CD4-positive, alpha-beta T cell (primary cell): Measurements from ENCODE around the gene GNPDA1. TPM values are rescaled to one million over a fixed set of nuclear protein-coding genes. Genes with fewer than 3 reads are reported as not detected.
A peak's percentile ranks its signal among the peaks of the same experiment; 100 is the strongest.
"Not testable (repeated sequence)": the region's sequence is repeated elsewhere in the genome, so short reads cannot be mapped to it uniquely, and the experiment has no call there.

Experiments used
- ATAC-seq: fragments of 200-7000 bp; cut with Tn5 transposase; one replicate; pipeline ENCODE4 v1.10.0; 2022; ENCODE audit warnings: mild to moderate bottlenecking; ENCODE audit not compliant: poor library complexity
- CTCF ChIA-PET: fragments of 350-600 bp; sonication (Branson Sonifier 250); formaldehyde crosslinking; loops from one replicate; lab custom pipeline; 2021; ENCODE audit warnings: antibody characterized with exemption, inconsistent platforms; lab: Charles Lee
- POLR2A ChIA-PET: fragments of 350-600 bp; sonication (Branson Sonifier 250); formaldehyde crosslinking; loops from one replicate; lab custom pipeline; 2021; ENCODE audit warnings: antibody characterized with exemption, inconsistent platforms; lab: Charles Lee
- DNase-seq, 14 experiments: peaks; one replicate each; pipeline ENCODE4 v3.0.0-alpha.2; 2013 to 2020; ENCODE audit warnings: mixed read lengths in 2 of 14
- H3K27ac ChIP-seq, 2 donors: one replicate each; pipeline versions ENCODE4 v1.5.1 to v1.7.0; 2013; ENCODE audit warnings: low read length in 2 of 2, low read depth in 1 of 2, mild to moderate bottlenecking in 1 of 2
- H3K27me3 ChIP-seq, 2 experiments: 1 replicate in 1 of 2; 2 replicates in 1 of 2; pipeline versions ENCODE4 v1.6.1 to v1.7.0; 2013; ENCODE audit warnings: low read length in 2 of 2, control low read depth in 1 of 2, mild to moderate bottlenecking in 1 of 2, moderate library complexity in 1 of 2; ENCODE audit not compliant: insufficient read depth in 2 of 2, control insufficient read depth in 1 of 2
- H3K36me3 ChIP-seq: one replicate; pipeline ENCODE4 v1.6.1; 2013; ENCODE audit warnings: low read length, control low read depth; ENCODE audit not compliant: insufficient read depth
- H3K4me1 ChIP-seq: one replicate; pipeline ENCODE4 v1.6.1; 2013; ENCODE audit warnings: low read length, control low read depth; ENCODE audit not compliant: insufficient read depth
- H3K4me3 ChIP-seq: one replicate; pipeline ENCODE4 v1.5.1; 2013; ENCODE audit warnings: mild to moderate bottlenecking, low read length, moderate library complexity
- H3K9me3 ChIP-seq, 2 experiments: 1 replicate in 1 of 2; 2 replicates in 1 of 2; pipeline versions ENCODE4 v1.6.1 to v1.7.0; 2013; ENCODE audit warnings: low read length in 2 of 2, mild to moderate bottlenecking in 2 of 2, control low read depth in 1 of 2, moderate library complexity in 1 of 2; ENCODE audit not compliant: control insufficient read depth in 1 of 2, insufficient read depth in 1 of 2
- H3K27ac Mint-ChIP-seq: one replicate; pipeline ENCODE4 v1.8.0; 2020; ENCODE audit warnings: mixed read lengths
- H3K27me3 Mint-ChIP-seq: one replicate; pipeline ENCODE4 v1.8.0; 2021; ENCODE audit warnings: mixed read lengths
- H3K36me3 Mint-ChIP-seq: one replicate; pipeline ENCODE4 v1.8.0; 2021; ENCODE audit warnings: low read depth, mixed read lengths
- H3K4me1 Mint-ChIP-seq: one replicate; pipeline ENCODE4 v1.8.0; 2021; ENCODE audit warnings: low read depth, mixed read lengths
- H3K4me3 Mint-ChIP-seq: one replicate; pipeline ENCODE4 v1.8.0; 2020; ENCODE audit warnings: mild to moderate bottlenecking, mixed read lengths
- H3K9me3 Mint-ChIP-seq: one replicate; pipeline ENCODE4 v1.8.0; 2020; ENCODE audit warnings: mixed read lengths
- intact Hi-C, 2 experiments: fragments of 100-400 bp; cut with DNase I in 1 of 2; cut with micrococcal nuclease in 1 of 2; formaldehyde crosslinking; loops; one replicate each; pipeline versions ENCODE4 v1.15.1 to v1.9.0; 2023 to 2025; cut with DNase I, micrococcal nuclease
- total RNA-seq, 174 experiments: library from RNA in 2 of 174; stranded (reverse) in 2 of 174; gene quantifications; one replicate each; pipeline ENCODE4 v1.2.3 and lab custom pipeline; 2021 to 2026
- TF ChIP-seq, protein P1 (sequence below): fragments of 200-600 bp; IDR thresholded peaks from one replicate; pipeline ENCODE4 v1.8.0; 2022; ENCODE audit warnings: antibody characterized with exemption, mild to moderate bottlenecking

The GNPDA1 gene
- total RNA-seq, 2 experiments from 2014 or later: 5.8 to 6.6 TPM

DNA sequence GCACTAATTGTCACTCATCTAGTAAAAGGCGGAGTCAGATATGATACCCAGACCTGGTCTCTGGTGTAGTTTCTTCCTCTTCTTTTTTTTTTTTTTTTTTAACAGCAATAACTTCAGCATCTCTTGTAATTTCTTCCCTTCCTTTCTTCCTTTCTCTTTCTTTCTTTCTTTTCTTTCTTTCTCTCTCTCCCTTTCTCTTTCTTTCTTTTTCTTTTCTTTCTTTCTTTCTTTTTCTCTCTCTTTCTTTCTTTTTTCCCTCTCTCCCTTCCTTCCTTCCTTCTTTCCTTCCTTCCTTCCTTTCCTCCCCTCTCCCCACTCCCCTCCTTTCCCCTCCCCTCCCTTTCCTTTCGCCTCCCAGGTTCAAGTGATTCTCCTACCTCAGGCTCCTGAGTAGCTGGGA is 25.9 kb upstream of the GNPDA1 start:
- POLR2A ChIA-PET: no interaction called here
- no peak overlapping the region for H3K4me3 Mint-ChIP-seq
- intact Hi-C loops: no loop called here
- H3K9me3 Mint-ChIP-seq: no peaks in the 10 kb centered on the region
- Histone ChIP-seq H3K27me3 (no peaks in the 10 kb centered on the region), H3K36me3 (no peaks in the 10 kb centered on the region), H3K4me3 (no peak overlapping the region), H3K4me1 (peaks cover 15% of the 10 kb centered on the region), H3K27ac (no peak overlapping the region), H3K9me3 (no peaks in the 10 kb centered on the region)
- TF ChIP-seq, protein P1, sequence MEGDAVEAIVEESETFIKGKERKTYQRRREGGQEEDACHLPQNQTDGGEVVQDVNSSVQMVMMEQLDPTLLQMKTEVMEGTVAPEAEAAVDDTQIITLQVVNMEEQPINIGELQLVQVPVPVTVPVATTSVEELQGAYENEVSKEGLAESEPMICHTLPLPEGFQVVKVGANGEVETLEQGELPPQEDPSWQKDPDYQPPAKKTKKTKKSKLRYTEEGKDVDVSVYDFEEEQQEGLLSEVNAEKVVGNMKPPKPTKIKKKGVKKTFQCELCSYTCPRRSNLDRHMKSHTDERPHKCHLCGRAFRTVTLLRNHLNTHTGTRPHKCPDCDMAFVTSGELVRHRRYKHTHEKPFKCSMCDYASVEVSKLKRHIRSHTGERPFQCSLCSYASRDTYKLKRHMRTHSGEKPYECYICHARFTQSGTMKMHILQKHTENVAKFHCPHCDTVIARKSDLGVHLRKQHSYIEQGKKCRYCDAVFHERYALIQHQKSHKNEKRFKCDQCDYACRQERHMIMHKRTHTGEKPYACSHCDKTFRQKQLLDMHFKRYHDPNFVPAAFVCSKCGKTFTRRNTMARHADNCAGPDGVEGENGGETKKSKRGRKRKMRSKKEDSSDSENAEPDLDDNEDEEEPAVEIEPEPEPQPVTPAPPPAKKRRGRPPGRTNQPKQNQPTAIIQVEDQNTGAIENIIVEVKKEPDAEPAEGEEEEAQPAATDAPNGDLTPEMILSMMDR: no peak
- no peaks in the 10 kb centered on the region for H3K36me3 Mint-ChIP-seq
- H3K27me3 Mint-ChIP-seq: no peaks in the 10 kb centered on the region
- DNase-seq: no peak
- ATAC-seq: no peak
- no peak overlapping the region for H3K27ac Mint-ChIP-seq
- H3K4me1 Mint-ChIP-seq: peaks cover 16% of the 10 kb centered on the region
- CTCF ChIA-PET: no interaction called here

DNA sequence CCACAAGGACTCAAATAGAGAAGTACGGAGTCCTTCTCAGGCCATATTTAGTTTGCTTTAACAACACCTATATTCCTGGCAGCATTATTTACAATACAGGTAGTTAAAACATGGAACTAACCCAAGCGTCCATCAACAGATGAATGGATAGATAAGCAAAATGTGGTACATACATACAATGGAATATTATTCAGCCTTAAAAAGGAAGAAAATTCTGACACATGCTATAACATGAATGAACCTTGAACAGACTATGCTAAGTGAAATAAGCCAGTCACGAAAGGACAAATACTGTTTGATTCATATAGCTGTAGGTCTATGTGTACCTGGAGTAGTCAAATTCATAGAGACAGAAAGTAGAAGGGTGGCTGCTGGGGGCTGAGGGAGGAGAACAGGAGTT is 24.8 kb upstream of the GNPDA1 start:
- H3K27me3 ChIP-seq, intact Hi-C loops, CTCF ChIA-PET, H3K4me3 ChIP-seq, DNase-seq, H3K27ac Mint-ChIP-seq, H3K9me3 Mint-ChIP-seq, H3K9me3 ChIP-seq, H3K36me3 Mint-ChIP-seq, H3K27me3 Mint-ChIP-seq, ATAC-seq, H3K4me3 Mint-ChIP-seq, H3K36me3 ChIP-seq, H3K27ac ChIP-seq: not testable (repeated sequence)
- H3K4me1 Mint-ChIP-seq: peaks cover 21% of the 10 kb centered on the region
- peaks cover 18% of the 10 kb centered on the region for H3K4me1 ChIP-seq
- POLR2A ChIA-PET: interaction anchor here (0.6 kb wide), 1 partner anchor 32 kb away, joined by 3 read pairs; no protein-coding TSS in a partner anchor

DNA sequence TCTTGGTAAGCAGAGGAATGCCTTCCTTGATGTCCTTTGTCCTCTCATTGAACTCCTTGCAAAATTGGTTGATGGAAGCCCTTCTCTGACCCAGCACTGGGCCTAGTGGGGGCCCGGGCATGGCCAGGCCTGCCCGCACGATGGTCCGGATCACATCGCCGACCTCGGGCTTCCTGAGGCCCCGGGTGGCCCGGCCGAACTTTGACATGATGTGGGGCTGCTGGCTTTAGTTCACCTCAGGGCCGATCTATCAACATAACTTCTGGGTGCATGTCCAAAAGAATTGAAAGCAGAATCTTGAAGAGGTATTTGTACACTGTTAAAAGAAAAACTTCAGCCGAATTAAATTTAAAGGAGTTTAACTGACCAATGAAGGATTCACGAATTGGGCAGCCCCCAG is 24.1 kb upstream of the GNPDA1 start:
- H3K27ac Mint-ChIP-seq: no peak overlapping the region
- no peaks in the 10 kb centered on the region for H3K27me3 Mint-ChIP-seq
- H3K27me3 ChIP-seq: no peaks in the 10 kb centered on the region
- ATAC-seq (no peak), DNase-seq (no peak)
- no peaks in the 10 kb centered on the region for H3K36me3 ChIP-seq
- intact Hi-C loops: no loop called here
- H3K9me3 Mint-ChIP-seq: no peaks in the 10 kb centered on the region
- ChIA-PET POLR2A (interaction anchor here (0.9 kb wide), 1 partner anchor 12 kb away, joined by 3 read pairs; no protein-coding TSS in a partner anchor), CTCF (no interaction called here)
- H3K27ac ChIP-seq: no peak overlapping the region
- H3K4me3 Mint-ChIP-seq: no peak overlapping the region
- H3K36me3 Mint-ChIP-seq: no peaks in the 10 kb centered on the region
- H3K4me1 ChIP-seq: peaks cover 18% of the 10 kb centered on the region
- TF ChIP-seq, protein P1: no peak
- H3K4me3 ChIP-seq: no peak overlapping the region
- peaks cover 21% of the 10 kb centered on the region for H3K4me1 Mint-ChIP-seq
- no peaks in the 10 kb centered on the region for H3K9me3 ChIP-seq

DNA sequence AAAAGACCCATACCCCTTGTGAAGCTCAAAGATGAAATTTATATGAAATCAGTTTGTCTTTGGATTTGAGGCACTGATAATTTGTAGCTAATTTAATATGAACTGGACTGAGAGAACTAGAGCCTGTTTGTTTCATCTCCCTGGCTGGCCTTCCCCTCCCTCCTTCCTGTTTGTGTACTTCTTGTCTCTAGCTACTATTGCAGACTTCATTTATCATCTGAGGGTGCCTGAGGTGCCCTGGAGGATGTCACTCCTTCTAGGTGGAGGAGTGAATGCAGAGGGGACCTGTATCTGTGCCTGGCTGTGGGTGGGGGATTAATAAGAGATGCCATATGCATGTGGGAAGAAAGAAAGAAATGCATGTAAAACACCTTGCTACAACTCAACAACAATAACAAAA is 22.2 kb upstream of the GNPDA1 start:
- H3K36me3 Mint-ChIP-seq: no peaks in the 10 kb centered on the region
- H3K27me3 Mint-ChIP-seq: no peaks in the 10 kb centered on the region
- POLR2A ChIA-PET: interaction anchor here (1.0 to 2.3 kb wide), 11 partner anchors 10 to 112 kb away, joined by 3 to 20 read pairs (median 4); partner anchors contain the start of gene DELE1
- DNase-seq: peak in 4 of 14 experiments; percentile 4 to 51 (median 16)
- TF ChIP-seq, protein P1: no peak
- Histone ChIP-seq H3K27ac (no peak overlapping the region), H3K27me3 (no peaks in the 10 kb centered on the region), H3K9me3 (no peaks in the 10 kb centered on the region), H3K4me3 (no peak overlapping the region), H3K36me3 (no peaks in the 10 kb centered on the region), H3K4me1 (peaks cover 18% of the 10 kb centered on the region)
- CTCF ChIA-PET: interaction anchor here (1.1 kb wide), 1 partner anchor 18 kb away, joined by 3 read pairs; no protein-coding TSS in a partner anchor
- peak; percentile 58 for ATAC-seq
- peak overlapping the region; percentile 27 for H3K27ac Mint-ChIP-seq
- H3K4me1 Mint-ChIP-seq: peaks cover 21% of the 10 kb centered on the region
- H3K9me3 Mint-ChIP-seq: no peaks in the 10 kb centered on the region
- intact Hi-C loops: loop anchor here in 1 of 2 experiments (5.0 kb wide), 1 partner anchor 37 kb away; no protein-coding TSS in a partner anchor
- H3K4me3 Mint-ChIP-seq: no peak overlapping the region

DNA sequence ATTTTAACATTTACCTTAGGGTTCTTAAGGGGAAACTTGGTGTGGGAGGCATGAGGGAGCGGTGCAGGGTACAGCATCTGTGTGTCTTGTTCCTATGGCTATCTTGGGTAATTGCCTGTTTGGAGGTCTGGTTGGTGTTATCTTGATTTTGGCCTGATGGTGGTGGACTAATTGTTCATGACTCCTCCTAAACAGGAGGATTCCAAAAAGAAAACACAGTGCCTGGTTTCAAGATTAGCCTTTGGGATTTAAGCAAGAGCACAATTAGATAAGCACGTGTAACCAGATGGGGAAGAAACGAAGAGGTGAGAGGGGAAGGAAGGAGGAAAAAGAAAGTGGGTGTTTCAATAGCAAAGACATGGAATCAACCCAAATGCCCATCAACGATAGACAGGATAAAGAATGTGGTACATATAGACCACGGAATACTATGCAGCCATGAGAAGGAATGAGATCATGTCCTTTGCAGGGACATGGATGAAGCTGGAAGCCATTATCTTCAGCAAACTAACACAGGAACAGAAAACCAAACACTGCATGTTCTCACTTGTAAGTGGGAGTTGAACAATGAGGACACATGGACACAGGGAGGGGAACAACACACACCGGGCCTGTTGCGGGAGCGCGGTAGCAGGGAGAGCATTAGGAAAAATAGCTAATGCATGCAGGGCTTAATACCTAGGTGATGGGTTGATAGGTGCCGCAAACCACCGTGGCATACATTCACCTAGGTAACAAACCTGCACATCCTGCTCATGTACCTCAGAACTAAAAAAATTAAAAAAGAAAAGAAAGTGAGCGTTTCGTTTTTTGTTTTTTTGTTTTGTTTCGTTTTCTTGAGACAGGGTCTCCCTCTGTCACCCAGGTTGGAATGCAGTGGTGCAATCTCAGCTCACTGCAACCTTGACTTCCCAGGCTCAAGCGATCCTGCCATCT is 21.1 kb upstream of the GNPDA1 start:
- not testable (repeated sequence) for H3K36me3 Mint-ChIP-seq, H3K9me3 Mint-ChIP-seq, H3K36me3 ChIP-seq, H3K4me3 Mint-ChIP-seq, H3K27ac ChIP-seq, H3K27me3 ChIP-seq, ATAC-seq, H3K4me3 ChIP-seq, H3K9me3 ChIP-seq, DNase-seq, H3K27me3 Mint-ChIP-seq
- peaks cover 18% of the 10 kb centered on the region for H3K4me1 ChIP-seq
- CTCF ChIA-PET: interaction anchor here (1.1 kb wide), 1 partner anchor 19 kb away, joined by 3 read pairs; no protein-coding TSS in a partner anchor
- H3K4me1 Mint-ChIP-seq: peaks cover 21% of the 10 kb centered on the region
- H3K27ac Mint-ChIP-seq: peak overlapping the region; percentile 27
- intact Hi-C loops: loop anchor here in 1 of 2 experiments (5.0 kb wide), 1 partner anchor 38 kb away; no protein-coding TSS in a partner anchor
- POLR2A ChIA-PET: interaction anchor here (0.7 to 2.3 kb wide), 10 partner anchors 9 to 111 kb away, joined by 3 to 20 read pairs (median 4); partner anchors contain the start of gene DELE1
